ENCODE measurements around the gene PRG3. TPM values are rescaled to one million over a fixed set of nuclear protein-coding genes. Genes with fewer than 3 reads are reported as not detected.

Gene PRG3
- total RNA-seq, 2 donors from 2014 or later: not detected

Other genes starting within 250 kb of the PRG3 start
- under 1 TPM in 1 of 2 donors, not detected in 1; 0.12 TPM for gene LRRC55, start 199.2 kb downstream of the PRG3 start, total RNA-seq
- gene APLNR, start 143.9 kb downstream of the PRG3 start, total RNA-seq: 10 to 100 TPM; 20.2 to 21.6 TPM
- gene TNKS1BP1, start 56.2 kb downstream of the PRG3 start, total RNA-seq: 10 to 100 TPM; 73.6 to 82.6 TPM
- 10 to 100 TPM; 34.7 to 45.5 TPM for gene SSRP1, start 45.3 kb downstream of the PRG3 start, total RNA-seq
- 1 to 10 TPM in 1 of 2 donors, under 1 TPM in 1; 0.84 to 1.7 TPM for gene P2RX3, start 42.8 kb downstream of the PRG3 start, total RNA-seq
- gene PRG2, start 9.5 kb upstream of the PRG3 start, total RNA-seq: not detected
- 10 to 100 TPM; 39.3 to 46.7 TPM for gene SLC43A3, start 46.0 kb upstream of the PRG3 start, total RNA-seq
- gene RTN4RL2, start 79.4 kb upstream of the PRG3 start, total RNA-seq: 1 to 10 TPM; 1.9 to 2.4 TPM
- gene SLC43A1, start 134.6 kb upstream of the PRG3 start, total RNA-seq: 1 to 10 TPM; 5.8 to 7.2 TPM
- gene TIMM10, start 149.6 kb upstream of the PRG3 start, total RNA-seq: 10 to 100 TPM; 58.0 to 58.9 TPM
- not detected for gene SMTNL1, start 156.4 kb upstream of the PRG3 start, total RNA-seq
- gene UBE2L6, start 186.5 kb upstream of the PRG3 start, total RNA-seq: 10 to 100 TPM; 28.9 to 30.0 TPM
- gene SERPING1, start 216.5 kb upstream of the PRG3 start, total RNA-seq: 100 to 1,000 TPM; 198 to 266 TPM

Measured in left cardiac atrium (tissue), 2 donors.